Measurements from ENCODE around the gene ELK4.
A peak's percentile ranks its signal among the peaks of the same experiment; 100 is the strongest.

ELK4 gene

DNA sequence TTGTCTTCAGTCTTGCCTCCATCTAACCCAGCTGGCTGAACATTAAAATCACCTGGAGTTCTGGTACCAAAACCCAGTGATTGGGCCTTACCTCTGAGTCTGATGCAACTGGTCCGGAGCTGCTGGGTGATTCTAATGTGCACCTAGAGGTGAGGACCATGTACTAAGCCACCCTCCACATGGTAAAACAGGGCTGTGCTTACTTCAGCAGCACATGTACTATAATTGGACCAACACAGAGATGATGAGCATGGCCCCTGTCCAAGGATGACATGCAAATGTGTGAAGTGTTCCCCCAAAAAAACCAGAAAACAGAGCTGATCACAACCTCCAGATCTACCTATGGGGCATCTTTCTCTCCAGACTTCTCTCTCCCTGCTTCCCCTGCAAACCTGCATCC, 37.0 kb downstream of the ELK4 start:
- no peak for DNase-seq

DNA sequence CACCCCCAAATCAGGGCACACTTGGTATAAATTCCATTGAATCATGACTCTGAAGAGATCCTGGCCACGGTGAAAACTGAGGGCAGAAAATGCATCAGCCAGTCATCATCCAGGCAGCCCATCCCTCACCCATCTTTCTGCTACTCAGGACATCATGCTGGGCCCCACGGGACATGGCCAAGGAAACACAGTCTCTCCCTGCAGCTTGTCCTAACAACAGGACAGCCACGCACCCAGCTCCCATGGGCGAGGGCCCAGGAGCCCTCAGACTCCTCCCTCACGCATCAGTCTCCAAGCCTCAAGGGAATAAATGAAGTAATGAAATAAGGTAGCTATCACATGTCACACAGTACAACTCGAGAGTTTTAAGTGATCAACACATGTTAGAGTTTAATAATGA, 37.8 kb downstream of the ELK4 start:
- no peak for DNase-seq

DNA sequence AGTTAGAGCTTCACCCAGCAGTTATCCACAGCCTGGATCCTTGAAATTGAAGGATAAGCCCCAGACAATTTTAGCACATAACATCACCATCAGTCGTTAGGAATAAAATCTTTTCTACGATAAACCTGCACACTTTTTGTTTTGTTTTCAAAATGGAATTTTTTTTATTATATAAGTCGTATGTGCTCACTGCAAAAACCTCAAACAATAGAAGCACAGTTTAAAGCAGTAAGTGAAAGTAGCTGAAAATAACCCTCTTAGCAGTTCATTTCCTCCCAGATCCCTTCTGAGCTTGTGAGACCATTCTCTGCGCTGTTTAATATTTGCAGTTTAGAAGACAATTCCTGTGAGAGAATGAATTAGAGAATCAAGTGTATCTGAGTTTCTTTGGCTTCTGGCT, 38.3 kb downstream of the ELK4 start:
- DNase-seq: no peak

- no peak for DNase-seq
Observed at GRCh38 chr1:205592443-205593003, 39.3 kb downstream of the ELK4 start.

DNA sequence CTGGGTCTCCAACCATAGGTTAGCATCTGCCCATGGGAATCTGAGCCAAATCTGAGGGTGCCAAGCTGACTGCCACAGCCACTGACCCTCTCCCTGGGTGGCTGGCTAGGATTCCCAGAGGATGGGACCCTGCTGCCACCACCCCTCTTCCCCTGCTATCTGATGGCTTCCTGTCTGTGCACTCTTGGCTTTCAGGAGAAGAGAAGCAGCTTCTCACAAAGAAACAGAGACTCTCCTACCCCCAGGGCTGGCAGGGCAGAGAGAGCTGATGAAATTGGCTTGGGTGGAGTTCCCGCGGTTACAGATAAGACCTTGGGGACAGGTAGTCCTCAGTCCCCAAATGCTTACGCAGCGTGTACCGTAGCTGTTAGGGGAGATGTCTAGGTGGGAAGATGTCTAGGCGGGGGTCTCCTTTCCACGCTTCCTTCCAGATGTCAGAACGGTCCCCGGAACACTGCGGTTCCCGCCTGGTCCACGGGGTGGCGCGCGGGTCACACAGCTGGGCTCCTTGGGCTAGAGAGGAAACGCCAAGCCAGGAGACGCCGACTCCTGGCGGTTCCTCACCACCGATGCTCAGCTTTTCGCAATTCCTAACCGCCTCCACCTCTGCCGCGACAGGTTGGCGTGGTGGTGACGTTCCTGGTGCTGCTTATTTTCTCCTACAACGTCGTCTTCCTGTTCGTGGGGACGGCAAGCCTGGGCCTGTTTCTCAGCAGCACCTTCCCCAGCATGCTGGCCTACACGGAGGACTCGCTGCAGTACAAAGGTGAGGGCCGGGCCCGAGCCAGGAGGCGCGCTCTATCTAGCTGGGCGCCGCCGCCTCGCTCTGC, 40.1 kb downstream of the ELK4 start:
- DNase-seq: peak; percentile 92

- no peak for DNase-seq
Observed at GRCh38 chr1:205590777-205591513, 40.9 kb downstream of the ELK4 start.

DNA sequence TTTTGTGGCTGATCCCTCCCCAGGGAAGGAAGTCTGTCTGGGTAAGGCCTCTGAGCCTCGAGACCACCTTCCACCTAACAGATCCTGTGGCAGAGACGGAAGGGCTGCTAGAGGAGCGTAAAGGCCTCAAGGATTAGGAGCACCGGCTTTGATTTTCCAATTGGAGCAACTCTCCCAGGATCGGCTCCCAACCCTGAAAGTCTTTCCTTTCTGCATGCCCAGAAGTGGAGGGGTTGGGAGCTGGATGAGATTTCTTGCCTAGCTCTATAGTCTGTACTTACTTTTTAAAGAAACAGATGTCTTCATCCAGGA, 41.4 kb downstream of the ELK4 start:
- no peak for DNase-seq

DNA sequence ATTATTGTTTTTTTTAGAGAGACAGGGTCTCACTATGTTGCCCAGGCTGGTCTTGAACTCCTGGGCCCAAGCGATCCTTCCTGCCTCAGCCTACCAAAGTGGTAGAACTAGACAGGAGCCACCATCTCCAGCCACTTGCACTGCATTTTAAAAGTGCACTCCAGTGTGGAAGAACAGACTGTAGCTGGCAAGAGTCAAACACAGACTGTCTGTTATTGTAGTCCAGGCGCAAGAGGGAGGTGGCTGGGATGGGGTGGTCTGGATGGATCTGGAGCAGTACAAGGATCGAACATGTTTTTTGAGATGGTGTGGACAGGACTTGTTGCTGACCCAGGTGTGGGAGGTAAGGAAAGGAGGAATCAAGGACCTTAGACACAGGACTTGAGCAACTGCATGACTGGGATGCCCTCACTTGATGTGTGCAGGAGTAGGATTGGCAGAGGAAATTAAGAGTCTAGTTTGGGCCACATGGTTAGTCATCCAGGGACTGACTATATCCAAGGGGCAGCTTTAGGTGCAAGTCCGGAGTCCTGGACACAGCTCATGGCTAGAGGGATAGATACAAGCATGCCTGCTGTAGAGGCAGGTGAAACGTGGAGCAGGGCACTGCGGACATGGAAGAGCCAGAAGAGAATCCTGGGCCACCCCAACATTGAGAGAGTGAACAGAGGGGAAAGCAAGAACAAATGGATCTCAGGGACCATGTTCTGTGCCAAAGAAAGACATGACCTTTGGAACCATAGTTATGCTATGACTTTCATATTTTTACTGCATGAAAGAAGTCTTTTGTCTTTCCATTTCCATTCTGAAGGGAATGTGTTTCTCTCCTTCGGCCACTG, 42.0 kb downstream of the ELK4 start:
- DNase-seq: no peak

GRCh38 chr1:205589046-205589445, 42.8 kb downstream of the ELK4 start:
- DNase-seq: no peak

DNA sequence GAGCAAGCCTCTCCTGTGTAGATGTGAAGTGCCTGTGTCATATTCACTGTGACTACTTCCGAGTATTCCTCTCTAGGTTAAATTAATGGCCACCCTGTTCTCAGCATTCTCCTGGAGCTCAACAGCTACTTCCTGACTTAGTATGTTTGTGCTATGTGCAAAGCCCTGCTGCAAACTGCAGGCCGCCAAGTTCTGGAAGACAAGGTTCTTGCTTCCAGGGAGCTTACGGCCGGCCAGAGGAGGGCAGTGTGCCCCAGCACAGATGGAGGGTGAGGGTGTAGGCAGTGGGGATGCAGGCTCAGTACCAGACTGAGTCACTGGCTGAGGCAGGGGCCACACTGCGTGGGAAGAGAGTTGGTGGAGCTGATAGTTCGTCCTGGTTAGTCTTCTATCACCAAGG, 43.2 kb downstream of the ELK4 start:
- DNase-seq: peak; percentile 51

- no peak for DNase-seq
Observed at GRCh38 chr1:205587581-205587980, 44.2 kb downstream of the ELK4 start.

- no peak for DNase-seq
Observed at GRCh38 chr1:205585835-205586785, 45.7 kb downstream of the ELK4 start.

GRCh38 chr1:205585169-205585834, 46.5 kb downstream of the ELK4 start:
- DNase-seq: no peak

DNA sequence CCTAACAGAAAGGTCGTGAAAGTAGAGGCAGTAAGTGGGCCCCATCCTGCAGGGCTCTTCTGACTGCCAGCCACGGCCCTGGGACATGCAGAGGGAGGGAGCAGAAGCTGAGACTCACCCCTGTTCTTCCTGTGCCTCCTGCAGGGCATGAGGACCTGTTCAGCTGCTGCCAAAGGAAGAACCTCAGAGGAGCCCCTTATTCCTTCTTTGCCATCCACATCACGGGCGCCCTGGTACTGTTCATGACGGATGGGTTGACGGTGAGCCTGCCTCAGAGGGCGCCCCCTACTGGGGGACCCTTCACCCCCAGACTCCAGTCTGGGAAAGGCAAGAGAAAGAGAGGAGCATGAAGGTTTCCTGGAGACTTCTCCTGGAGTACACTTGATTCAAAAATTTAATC, 47.1 kb downstream of the ELK4 start:
- DNase-seq: no peak

DNA sequence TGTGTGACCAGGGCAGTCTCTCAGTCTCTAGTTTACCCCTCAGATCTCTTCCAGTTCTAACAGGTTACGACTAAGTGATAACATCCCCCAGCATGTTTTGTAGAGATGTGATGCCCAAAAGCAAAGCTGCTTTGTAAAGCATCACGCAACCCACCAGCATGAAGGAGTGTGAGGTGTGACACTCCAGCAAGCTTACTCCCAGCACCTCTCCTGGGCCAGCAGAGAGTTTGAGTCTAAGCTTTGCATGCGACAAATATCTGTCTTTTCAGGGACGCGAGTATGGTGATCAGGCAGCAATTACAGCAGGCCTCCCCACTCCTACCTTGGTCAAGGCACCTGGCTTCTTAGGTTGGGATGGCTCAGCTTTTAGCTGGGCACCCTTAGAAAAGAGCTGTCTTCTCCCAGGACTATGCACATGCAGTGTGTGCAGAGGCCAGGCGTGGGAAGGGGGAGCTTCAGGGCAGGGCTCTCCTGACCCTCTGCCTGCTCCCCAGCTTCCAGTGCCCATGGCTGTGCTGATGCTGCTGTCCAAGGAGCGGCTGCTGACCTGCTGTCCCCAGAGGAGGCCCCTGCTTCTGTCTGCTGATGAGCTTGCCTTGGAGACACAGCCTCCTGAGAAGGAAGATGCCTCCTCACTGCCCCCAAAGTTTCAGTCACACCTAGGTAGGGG, 48.2 kb downstream of the ELK4 start:
- no peak for DNase-seq

- no peak for DNase-seq
Observed at GRCh38 chr1:205582471-205583291, 49.1 kb downstream of the ELK4 start.

GRCh38 chr1:205582046-205582445, 49.8 kb downstream of the ELK4 start:
- no peak for DNase-seq

DNA sequence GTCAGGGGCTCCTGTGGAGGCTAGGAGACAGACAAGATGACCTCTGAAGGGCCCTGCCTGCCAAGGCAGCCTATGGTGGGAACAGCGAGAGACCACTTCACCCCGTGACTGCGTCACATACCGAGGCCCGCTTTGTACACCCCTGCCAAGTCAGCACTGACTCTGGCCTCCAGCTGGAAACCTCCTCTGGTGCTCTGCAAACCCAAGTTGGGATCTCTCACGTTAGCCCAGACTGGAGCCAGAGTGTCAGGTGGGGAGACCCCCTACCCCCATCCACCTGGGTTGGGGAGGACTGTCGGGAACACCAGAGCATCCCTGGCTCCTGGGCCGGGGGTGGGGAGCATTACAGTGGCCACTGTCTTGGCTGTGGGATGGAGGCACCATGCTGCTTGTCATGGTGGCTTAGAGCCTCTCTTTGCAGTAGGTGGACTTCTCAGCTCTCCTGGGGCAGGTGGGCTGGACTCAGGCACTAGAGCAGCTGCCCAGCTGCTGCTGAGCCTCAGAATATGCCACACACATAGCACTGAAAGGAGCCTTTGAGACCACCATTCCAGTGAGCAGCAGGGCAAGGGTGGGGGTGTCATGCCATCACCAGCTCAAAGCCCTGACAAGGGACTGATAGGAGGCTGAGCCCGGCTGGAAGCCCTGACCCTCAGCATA, 50.4 kb downstream of the ELK4 start:
- DNase-seq: no peak

DNA sequence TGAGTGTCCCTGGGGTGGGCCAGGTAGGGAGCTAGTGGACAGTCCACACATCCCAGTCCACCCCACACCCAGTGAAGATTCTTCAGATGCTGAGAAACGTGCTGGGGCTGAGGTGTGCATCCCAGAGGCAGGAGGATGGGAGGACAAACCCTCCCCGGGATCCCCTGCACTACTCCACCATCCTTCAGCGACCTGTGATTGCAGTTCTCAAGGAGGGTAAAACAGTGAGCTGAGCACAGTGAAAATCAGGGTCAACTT, 51.0 kb downstream of the ELK4 start:
- no peak for DNase-seq

Measured in OCI-M1 (cell line).